ENCODE data around the gene TYRO3. TPM values are rescaled to one million over a fixed set of nuclear protein-coding genes. Genes with fewer than 3 reads are reported as not detected.
"Not testable (repeated sequence)": the region's sequence is repeated elsewhere in the genome, so short reads cannot be mapped to it uniquely, and the experiment has no call there.

The TYRO3 gene
- polyA plus RNA-seq, 5 donors, result 35.9 to 47.1 (median 43.2) TPM

DNA sequence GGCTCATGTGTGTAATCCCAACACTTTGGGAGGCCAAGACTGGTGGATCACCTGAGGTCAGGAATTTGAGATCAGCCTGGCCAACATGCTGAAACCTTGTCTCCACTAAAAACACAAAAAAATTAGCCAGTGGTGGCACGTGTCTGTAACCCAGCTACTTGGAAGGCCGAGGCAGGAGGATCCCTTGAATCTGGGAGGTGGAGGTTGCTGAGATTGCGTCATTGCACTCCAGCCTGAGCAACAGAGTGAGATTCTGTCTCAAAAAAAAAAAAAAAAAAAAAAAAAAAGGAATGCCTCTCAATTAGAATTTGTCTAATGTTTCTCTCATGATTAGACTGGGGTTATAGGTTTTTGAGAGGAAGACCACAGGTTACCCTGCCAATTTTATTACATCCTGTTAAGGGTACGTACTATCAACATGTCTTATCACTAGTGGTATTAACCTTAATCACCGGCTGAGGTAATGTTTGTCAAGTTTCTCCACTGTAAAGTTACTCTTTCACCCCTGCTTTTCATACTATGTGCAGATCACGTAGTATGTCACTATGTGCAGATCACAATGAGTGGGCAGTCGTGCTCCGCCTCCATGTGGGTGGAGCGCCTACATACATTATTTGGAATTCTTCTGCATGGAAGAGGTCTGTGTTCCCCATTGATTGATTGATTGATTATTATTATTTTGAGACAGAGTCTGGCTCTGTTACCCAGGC lies 8.8 kb upstream of the TYRO3 start:
- no peak for DNase-seq

DNA sequence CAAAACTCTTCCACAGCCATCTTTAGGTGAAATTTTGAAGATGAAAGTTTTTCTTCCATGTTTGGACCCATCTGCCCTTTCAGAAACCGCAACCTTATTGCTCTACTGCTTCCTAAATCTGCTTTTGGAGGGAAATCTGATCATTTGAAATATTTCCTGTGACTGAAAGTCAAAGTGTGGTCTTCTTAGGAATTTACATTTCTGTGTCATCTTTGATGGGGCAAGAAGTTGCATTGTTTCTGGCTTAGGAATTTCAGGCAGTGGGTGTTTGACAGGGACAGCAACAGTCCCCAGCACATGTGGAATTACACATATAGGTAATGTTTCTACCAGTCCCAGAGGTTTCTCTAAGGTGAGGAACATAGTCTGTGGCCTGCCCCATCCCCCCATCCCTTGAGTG lies 5.3 kb upstream of the TYRO3 start:
- DNase-seq, result no peak

GRCh38 chr15:41554343-41554742 lies 4.7 kb upstream of the TYRO3 start:
- no peak for DNase-seq

GRCh38 chr15:41554915-41555314 lies 4.1 kb upstream of the TYRO3 start:
- no peak for DNase-seq

- DNase-seq, result no peak
Measured at GRCh38 chr15:41556677-41557076, 2.3 kb upstream of the TYRO3 start.

DNA sequence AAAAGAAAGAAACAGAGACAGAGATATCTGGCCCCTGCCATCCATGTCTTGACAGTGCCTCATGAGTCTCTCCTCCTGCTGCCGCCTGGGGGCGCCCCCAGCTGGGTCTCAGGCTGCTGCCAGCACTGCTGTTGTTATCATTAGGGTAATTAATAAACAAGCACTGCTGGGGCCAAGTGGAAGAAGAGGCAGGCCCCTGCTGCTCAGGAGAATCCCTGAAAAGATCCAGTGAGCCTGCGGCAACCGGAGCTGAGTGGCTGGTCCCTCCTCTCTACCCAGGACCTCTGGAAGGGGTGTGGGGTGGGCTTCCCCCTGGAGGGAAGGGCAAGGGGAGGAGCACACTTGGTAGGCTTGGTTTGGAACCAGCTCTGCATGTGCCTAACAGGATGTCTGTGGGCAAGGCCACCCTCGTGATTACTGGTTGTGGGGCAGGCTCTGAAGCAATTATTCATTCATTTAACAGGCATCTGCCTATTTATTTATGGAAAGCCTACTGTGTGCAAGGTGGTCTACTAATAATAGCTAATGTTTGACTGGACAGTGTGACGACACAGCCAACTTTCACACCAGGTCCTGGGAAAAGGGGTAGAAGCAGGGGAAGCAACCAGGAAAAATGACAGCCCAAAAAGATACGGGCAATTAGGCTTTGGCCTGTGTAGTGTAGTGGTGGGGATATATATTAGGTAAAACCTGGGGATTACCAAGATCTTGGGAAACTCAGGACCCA lies 1.2 kb upstream of the TYRO3 start:
- DNase-seq, result peak; percentile 76 to 80

DNA sequence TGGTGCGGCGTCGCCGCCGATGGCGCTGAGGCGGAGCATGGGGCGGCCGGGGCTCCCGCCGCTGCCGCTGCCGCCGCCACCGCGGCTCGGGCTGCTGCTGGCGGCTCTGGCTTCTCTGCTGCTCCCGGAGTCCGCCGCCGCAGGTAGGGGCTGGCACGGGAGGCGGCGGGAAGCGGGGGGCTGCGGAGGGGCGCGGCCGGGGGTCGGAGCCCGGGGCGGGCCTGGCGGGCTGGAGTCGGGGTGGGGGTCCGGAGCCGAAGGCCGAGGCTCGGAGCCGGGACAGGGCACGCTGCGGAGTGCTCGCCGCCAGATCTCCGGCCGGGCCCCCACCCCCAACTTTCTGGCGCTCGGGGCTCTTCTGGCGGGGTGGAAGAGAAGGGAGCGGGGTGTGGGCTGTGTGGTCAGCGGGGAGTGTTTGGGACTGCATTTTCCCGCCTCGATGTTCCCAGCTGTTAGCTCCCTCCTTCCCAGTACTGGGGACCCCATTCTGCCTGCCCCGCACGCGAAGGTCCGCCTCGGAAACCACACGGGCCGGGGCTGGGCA lies 299 bp downstream of the TYRO3 start:
- no peak for DNase-seq

- DNase-seq, result no peak
Measured at GRCh38 chr15:41560572-41560874, 1.5 kb downstream of the TYRO3 start.

- no peak for DNase-seq
Measured at GRCh38 chr15:41561104-41561776, 2.2 kb downstream of the TYRO3 start.

DNA sequence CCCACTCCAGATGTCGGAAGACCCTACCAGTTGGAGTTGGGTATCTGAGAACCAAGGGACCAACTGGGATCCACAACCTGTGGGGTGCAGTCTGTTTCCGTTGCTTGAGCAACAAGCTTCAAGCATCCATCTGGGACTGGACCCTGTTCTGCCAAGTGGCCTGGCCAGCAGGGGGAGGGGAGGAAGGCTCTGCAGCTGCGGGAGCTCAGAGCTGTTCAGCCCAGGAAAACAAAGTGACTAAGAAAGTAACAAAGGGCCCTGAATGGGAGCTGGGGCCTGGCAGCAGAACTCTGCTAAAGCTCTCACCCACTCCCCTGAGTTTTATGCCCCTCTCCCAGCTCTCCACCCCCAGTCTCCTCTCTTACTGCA lies 2.7 kb downstream of the TYRO3 start:
- DNase-seq, result no peak

DNA sequence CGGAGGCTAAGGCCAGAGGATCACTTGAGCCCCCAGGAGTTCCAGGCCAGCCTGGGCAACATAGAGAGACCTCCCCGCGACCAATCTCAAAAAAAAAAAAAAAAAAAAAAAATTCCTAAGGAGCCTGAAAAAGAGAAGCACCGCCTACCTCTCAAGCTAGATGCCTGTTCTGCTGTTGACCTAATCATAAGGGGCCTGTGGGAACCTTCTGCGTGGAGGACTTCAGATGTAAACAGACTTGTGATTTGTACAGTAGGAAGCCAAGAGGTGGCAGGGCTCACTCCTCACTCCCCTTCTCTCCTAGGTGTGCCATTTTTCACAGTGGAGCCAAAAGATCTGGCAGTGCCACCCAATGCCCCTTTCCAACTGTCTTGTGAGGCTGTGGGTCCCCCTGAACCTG lies 3.2 kb downstream of the TYRO3 start:
- no peak for DNase-seq

DNA sequence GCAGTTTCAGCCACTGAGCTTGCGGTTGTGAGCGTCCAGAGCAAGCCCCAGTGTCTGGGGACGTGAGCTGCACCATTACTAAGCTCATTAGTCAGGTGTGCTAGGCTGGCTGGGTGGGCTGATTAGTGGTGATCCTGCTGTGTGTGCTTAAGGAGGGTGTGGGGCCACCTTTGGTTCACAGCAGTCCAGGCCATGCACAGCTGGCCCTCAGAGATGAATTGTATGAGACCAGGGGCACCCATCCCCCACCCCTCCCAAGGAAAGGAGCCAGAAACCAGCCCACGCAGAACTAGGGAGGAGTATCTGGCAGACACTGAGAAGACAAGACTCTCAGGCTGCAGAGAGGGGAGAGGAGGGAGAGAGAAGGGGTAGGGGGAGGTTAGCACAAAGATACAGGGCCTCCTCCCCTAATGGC lies 3.8 kb downstream of the TYRO3 start:
- DNase-seq, result no peak

DNA sequence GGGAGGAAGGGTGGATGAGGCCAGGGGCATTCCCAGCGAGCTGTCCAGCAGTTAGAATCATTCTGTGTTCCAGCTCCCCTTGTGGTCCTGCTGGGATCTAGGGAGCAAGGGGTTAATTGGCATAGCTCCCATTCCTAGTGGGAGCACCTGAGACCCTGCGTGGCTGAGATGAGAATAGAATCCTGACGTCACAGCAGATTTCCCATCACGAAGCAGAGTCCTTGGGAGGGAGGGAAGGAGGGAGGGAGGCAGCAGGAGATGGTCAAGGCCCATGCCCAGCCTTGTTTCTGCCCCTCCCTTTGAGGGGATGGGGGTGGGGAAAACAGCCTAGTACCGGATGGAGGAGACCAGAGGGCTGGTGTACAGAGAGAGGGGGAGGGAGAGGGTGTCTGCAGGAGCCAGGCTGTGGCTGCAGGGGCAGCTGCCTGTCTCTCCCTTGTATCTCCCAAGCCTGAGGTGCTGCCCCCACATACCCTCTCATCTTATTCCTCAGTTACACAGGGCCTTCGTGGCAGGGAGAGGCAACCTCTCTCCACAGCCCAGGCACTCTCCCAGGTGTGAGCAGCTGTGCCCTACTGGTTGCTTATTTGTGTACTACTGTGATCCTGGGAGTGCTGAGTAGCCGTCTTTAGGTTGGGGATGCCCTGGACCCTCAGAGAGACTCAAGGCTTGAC lies 5.4 kb downstream of the TYRO3 start:
- DNase-seq, result no peak

DNA sequence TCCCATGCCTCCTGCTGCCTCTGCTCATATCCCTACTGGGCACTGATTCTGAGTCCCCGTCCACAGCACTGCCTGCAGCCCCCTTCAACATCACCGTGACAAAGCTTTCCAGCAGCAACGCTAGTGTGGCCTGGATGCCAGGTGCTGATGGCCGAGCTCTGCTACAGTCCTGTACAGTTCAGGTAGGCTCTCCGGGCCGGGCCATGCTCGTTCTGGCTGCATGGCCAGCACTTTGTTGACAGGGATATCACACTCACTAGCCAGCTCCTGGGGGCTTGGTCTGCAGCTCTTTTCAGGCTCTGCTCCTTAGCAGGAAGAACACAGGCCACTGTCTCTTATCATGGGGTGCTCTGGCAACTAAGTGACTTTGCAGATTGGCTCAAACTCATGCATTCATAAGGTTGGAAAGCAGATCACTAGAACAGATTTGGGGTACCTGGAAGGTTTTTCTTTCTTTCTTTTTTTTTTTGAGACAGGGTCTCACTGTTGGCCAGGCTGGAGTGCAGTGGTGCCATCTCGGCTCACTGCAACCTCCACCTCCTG lies 6.0 kb downstream of the TYRO3 start:
- DNase-seq, result no peak

DNA sequence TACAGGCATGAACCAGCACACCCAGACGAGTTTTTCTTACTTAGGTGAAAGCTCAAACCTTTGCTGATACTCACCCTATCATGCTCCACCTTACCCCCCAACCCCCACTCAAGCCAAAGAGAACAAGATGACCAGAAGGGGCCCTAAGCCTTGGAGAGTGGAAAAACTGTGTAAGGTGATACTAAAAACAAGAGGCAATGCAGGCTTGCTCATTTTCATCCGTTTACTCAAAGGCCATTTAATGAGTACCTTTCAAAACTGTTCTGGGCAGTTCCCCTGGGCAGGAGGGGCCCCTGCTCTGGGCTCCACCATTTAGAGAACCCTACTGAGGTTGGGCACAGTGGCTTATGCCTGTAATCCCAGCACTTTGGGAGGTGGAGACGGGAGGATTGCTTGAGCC lies 6.7 kb downstream of the TYRO3 start:
- DNase-seq, result no peak

DNA sequence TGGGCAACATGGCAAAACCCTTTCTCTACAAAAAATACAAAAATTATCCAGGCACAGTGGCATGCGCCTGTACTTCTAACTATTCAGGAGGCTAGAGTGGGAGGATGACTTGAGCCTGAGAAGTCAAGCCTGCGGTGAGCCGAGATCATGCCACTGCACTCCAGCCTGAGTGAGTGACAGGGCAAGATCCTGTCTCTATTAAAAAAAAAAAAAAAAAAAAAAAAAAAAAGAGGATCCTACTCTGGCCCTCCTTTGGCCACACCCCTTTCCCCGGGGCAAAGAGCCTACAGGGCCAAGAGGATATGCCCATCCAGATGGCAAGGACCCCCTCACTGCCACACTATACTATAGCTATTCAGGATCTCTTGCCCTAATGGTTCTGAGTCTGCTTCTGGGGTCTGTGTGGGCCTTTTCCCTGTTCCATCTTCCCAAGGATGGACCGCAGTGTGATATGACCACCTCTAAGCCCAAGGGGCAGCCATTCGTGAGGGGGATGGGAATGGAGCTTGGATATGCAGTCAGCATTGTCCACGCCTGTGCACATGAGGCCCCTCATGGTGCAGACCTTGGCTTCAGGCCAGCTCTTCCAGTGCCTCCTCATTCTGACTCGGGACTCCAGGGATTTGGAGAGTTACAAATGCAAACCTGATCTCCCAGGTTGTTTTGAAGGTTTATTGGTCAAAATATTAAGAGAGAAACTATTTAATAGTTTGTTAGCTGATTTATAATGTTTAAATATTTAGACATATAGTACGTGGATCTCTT lies 7.3 kb downstream of the TYRO3 start:
- no peak for DNase-seq

GRCh38 chr15:41567261-41567660 lies 8.2 kb downstream of the TYRO3 start:
- no peak for DNase-seq

- no peak for DNase-seq
Measured at GRCh38 chr15:41567862-41568261, 8.8 kb downstream of the TYRO3 start.

GRCh38 chr15:41568350-41569017 lies 9.5 kb downstream of the TYRO3 start:
- DNase-seq, result no peak

GRCh38 chr15:41569232-41569631 lies 10.2 kb downstream of the TYRO3 start:
- DNase-seq, result not testable (repeated sequence)

DNA sequence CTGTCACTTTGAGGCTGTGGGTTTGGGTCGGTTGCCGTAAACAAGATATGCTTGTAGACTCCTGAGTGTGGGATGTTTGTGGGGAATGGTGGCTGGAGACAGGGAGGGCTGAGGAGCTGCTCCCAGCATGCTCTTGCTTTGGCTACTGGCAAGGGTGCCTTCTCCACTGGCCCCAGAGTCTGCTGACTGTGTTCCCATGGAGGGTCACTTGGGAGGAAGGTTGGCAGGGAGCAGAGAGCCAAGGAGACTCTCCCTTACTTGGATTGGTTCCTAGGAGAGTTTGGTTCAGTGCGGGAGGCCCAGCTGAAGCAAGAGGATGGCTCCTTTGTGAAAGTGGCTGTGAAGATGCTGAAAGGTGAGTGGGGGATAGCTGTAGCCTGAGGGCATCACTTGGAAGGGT lies 11.8 kb downstream of the TYRO3 start:
- DNase-seq, result no peak
